AG10803 (cell line): ENCODE data around the gene XRCC2.
"Not testable (repeated sequence)": the region's sequence is repeated elsewhere in the genome, so short reads cannot be mapped to it uniquely, and the experiment has no call there.

Experiments
- DNase-seq: peaks from one replicate; pipeline ENCODE4 v3.0.0; 2010; ENCODE audit warnings: low read depth
- H3K4me3 ChIP-seq: 2 replicates; pipeline ENCODE4 v1.5.1; 2011; ENCODE audit warnings: mild to moderate bottlenecking, low read length, control low read depth
- TF ChIP-seq, protein P1 (sequence below): conservative IDR thresholded peaks from 2 replicates; pipeline ENCODE4 v1.5.1; 2011; ENCODE audit warnings: mild to moderate bottlenecking, low read length, control low read depth, inconsistent platforms

XRCC2 gene

DNA sequence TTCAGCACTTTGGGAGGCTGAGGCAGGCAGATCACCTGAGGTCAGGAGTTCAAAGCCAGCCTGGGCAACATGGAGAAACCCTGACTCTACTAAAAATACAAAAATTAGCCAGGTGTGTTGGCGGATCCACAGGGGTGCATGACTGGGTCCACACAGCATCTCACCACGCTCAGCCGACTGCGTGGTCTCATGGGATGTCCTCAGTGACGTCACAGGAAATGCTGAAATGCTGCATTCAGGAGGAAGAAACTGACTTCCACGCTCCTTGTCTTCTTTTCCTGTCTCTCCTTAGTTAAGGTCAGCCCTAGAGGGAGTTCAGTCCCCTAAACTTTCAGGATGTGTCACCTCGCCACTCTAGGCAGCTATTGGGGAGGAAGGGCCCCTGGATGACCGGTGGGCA lies 42.9 kb downstream of the XRCC2 start:
- H3K4me3 ChIP-seq: no peak overlapping the region
- no peak for DNase-seq
- TF ChIP-seq, protein P1, sequence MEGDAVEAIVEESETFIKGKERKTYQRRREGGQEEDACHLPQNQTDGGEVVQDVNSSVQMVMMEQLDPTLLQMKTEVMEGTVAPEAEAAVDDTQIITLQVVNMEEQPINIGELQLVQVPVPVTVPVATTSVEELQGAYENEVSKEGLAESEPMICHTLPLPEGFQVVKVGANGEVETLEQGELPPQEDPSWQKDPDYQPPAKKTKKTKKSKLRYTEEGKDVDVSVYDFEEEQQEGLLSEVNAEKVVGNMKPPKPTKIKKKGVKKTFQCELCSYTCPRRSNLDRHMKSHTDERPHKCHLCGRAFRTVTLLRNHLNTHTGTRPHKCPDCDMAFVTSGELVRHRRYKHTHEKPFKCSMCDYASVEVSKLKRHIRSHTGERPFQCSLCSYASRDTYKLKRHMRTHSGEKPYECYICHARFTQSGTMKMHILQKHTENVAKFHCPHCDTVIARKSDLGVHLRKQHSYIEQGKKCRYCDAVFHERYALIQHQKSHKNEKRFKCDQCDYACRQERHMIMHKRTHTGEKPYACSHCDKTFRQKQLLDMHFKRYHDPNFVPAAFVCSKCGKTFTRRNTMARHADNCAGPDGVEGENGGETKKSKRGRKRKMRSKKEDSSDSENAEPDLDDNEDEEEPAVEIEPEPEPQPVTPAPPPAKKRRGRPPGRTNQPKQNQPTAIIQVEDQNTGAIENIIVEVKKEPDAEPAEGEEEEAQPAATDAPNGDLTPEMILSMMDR: no peak

DNA sequence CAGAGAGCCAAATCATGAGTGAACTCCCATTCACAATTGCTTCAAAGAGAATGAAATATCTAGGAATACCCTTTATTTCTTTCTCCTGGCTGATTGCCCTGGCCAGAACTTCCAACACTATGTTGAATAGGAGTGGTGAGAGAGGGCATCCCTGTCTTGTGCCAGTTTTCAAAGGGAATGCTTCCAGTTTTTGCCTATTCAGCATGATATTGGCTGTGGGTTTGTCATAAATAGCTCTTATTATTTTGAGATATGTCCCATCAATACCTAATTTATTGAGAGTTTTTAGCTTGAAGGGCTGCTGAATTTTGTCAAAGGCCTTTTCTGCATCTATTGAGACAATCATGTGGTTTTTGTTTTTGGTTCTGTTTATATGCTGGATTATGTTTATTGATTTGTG lies 47.2 kb downstream of the XRCC2 start:
- not testable (repeated sequence) for H3K4me3 ChIP-seq

DNA sequence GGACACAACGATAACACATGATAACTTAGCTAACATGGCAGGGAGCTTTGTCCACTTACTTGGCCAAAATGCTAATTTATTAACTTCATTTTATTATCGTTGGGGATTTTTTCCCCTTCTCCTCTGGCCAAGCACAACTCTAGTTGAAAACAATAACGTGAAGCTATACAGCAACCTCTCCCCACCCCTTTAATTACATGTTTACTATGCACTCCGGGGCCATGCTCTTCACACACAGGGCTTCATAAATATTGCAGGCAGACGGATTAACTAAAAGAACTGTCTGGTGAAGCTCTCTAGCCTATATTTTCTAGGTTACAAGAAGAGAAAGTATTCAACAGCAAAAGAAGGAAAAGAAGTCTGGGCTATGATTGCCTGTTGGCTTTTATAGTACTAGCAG lies 51.7 kb downstream of the XRCC2 start:
- no peak overlapping the region for H3K4me3 ChIP-seq
- TF ChIP-seq, protein P1: no peak
- no peak for DNase-seq

More for the DNA sequence above, 47.2 kb downstream of the XRCC2 start:
- DNase-seq: not testable (repeated sequence)

DNA sequence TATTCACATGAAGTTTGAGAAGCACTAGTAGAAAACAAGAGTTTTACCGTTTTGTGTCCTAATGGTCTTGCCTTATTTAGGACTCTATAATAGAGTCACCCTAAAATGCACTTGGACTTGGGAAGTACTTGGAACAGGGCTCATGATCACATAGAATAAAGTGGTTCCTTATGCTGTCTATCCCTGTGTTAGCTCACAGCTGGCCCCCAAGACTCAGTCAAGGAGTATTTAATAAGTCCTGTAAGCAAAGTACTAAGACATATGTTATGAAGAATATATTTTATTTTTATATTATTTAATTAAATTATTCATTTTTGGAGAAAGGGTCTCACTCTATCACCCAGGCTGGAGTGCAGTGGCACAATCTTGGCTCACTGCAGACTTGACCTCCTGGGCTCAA lies 54.5 kb downstream of the XRCC2 start:
- H3K4me3 ChIP-seq: no peak overlapping the region
- TF ChIP-seq, protein P1: no peak
- DNase-seq: no peak

DNA sequence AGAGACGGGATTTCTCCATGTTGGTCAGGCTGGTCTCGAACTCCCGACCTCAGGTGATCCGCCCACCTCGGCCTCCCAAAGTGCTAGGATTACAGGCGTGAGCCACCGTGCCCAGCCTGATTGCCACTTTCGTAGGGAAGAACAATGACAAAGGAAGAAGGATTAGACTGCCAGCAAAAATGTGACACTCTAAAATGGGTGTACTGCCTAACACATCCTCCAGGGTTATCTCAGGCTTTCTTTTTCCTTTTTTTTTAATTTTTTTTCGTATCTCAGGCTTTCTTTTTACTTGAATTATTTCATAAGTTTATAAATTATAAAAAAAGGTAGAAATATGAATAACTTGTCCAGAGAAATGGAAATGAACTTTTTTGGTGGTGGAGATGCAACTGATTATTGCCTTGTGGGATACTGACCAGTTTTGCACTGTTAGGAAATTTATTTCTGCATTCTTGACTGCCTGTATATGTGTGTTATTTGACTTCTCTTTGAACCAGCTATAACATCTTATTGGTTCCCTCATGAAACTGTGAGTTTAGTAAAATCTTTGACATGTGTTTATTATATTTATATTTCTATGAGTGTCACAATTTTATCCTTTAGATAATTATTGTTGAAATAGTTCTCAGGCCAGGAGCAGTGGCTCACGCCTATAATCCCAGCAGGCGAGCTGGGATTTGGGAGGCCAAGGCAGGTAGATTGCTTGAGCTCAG lies 56.8 kb downstream of the XRCC2 start:
- no peak overlapping the region for H3K4me3 ChIP-seq
- TF ChIP-seq, protein P1: no peak

DNA sequence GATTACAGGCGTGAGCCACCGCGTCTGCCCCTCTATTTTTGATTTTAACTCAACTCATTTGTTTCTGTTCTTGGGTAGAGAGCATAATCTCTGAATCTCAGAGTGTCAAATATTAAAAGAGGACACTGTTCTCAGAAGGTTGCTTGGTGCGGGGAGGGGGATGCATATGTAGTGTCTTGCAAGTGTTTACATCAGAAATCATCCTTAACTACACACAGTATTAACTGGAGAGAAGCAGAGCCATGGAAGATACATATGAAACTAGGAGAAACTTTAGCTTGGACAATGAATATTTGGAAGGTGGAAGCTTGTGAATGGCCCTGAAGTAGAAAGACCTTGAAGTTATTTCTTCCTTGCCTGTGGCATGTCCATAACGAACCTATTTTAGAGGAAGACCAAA lies 57.5 kb downstream of the XRCC2 start:
- DNase-seq: no peak
- TF ChIP-seq, protein P1: no peak
- no peak overlapping the region for H3K4me3 ChIP-seq

More for the DNA sequence above, 56.8 kb downstream of the XRCC2 start:
- no peak for DNase-seq

DNA sequence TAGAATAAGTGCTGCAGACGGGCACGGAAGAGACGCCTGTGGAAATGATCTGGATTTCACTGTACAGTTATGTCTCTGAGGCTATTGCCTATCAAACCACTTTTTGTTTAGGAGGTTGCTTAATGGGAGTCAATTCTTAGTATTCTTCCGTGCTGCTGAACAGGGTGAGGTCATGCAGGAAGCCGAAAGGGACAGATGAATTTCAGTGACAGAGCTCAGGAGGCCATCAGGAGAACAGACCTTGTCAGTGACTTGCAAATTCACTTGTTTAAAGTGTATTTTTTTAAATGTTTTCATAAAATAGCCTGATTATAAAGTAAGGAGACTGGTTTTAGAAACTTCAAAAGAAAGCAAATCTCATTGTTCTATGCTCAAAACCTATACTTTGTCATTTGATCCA lies 58.9 kb downstream of the XRCC2 start:
- H3K4me3 ChIP-seq: no peak overlapping the region
- DNase-seq: no peak
- TF ChIP-seq, protein P1: no peak
